Lower leg skin (tissue), 3 donors: ENCODE measurements around the gene C13orf46.

Source experiments
- POLR2A ChIP-seq, 2 donors: fragments of 450-650 bp; IDR thresholded peaks; one replicate each; pipeline ENCODE4 v1.6.1; 2016 to 2017; ENCODE audit warnings: antibody characterized with exemption in 2 of 2, mild to moderate bottlenecking in 1 of 2, moderate library complexity in 1 of 2
- TF ChIP-seq, protein P1 (sequence below), 3 donors: fragments of 450-650 bp; IDR thresholded peaks; one replicate each; pipeline ENCODE4 v1.5.1; 2016; ENCODE audit warnings: antibody characterized with exemption in 3 of 3, mild to moderate bottlenecking in 3 of 3, moderate library complexity in 2 of 3

DNA sequence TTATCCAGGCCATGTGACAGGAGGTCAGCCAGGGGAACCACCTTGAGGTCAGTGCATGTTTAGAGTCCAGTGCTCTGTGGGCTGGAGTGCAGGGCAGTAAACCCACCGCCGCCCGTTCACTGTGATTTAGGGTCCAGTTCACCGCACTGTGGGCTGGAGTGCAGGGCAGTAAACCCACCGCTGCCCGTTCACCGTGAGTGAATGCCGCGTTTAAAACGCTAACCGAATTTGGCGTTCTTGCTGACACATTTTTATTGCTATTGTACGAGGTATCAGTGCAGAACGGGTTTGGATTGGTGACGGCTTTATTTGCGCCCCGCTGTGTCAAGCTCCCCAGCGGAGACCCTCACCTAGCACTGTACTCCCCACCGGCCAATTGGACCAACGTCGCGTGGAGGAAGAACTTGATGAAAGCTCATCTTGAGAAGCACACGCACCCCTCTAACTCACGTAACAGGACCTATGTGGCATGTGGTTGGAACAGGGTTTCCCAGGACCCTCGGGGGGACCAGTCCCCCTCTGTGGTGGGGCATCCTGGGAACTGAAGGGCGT, 27.9 kb downstream of the C13orf46 start:
- TF ChIP-seq, protein P1, sequence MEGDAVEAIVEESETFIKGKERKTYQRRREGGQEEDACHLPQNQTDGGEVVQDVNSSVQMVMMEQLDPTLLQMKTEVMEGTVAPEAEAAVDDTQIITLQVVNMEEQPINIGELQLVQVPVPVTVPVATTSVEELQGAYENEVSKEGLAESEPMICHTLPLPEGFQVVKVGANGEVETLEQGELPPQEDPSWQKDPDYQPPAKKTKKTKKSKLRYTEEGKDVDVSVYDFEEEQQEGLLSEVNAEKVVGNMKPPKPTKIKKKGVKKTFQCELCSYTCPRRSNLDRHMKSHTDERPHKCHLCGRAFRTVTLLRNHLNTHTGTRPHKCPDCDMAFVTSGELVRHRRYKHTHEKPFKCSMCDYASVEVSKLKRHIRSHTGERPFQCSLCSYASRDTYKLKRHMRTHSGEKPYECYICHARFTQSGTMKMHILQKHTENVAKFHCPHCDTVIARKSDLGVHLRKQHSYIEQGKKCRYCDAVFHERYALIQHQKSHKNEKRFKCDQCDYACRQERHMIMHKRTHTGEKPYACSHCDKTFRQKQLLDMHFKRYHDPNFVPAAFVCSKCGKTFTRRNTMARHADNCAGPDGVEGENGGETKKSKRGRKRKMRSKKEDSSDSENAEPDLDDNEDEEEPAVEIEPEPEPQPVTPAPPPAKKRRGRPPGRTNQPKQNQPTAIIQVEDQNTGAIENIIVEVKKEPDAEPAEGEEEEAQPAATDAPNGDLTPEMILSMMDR (IDR thresholded peaks at IDR 0.05) = no peak
- no peak for TF ChIP-seq POLR2A (IDR thresholded peaks at IDR 0.05)
